Mucosa of rectum (tissue), 2 donors: ENCODE data around the gene FMN2.

Experiments used
- H3K27ac ChIP-seq, 2 donors: one replicate each; pipeline ENCODE4 v1.7.0; 2013; ENCODE audit warnings: inconsistent platforms in 2 of 2, low read depth in 2 of 2, low read length in 2 of 2
- H3K27me3 ChIP-seq, 2 donors: one replicate each; pipeline ENCODE4 v1.7.0; 2013; ENCODE audit warnings: low read length in 2 of 2; ENCODE audit not compliant: control insufficient read depth in 2 of 2, insufficient read depth in 2 of 2
- H3K36me3 ChIP-seq, 2 donors: one replicate each; pipeline ENCODE4 v1.7.0; 2013; ENCODE audit warnings: low read length in 2 of 2; ENCODE audit not compliant: control insufficient read depth in 2 of 2, insufficient read depth in 2 of 2
- H3K4me1 ChIP-seq, 2 donors: one replicate each; pipeline ENCODE4 v1.7.0; 2013; ENCODE audit warnings: low read length in 2 of 2, mild to moderate bottlenecking in 1 of 2; ENCODE audit not compliant: control insufficient read depth in 2 of 2, insufficient read depth in 2 of 2
- H3K4me3 ChIP-seq, 2 donors: one replicate each; pipeline ENCODE4 v1.7.0; 2013; ENCODE audit warnings: low read length in 2 of 2
- H3K9ac ChIP-seq, 2 donors: one replicate each; pipeline ENCODE4 v1.7.0; 2013; ENCODE audit warnings: low read length in 2 of 2, low read depth in 1 of 2, mild to moderate bottlenecking in 1 of 2
- H3K9me3 ChIP-seq, 2 donors: one replicate each; pipeline ENCODE4 v1.7.0; 2013; ENCODE audit warnings: low read length in 2 of 2; ENCODE audit not compliant: control insufficient read depth in 2 of 2
- donor health status: healthy.
- donor health status: Normal muscosa, but diverticular disease.

The FMN2 gene

DNA sequence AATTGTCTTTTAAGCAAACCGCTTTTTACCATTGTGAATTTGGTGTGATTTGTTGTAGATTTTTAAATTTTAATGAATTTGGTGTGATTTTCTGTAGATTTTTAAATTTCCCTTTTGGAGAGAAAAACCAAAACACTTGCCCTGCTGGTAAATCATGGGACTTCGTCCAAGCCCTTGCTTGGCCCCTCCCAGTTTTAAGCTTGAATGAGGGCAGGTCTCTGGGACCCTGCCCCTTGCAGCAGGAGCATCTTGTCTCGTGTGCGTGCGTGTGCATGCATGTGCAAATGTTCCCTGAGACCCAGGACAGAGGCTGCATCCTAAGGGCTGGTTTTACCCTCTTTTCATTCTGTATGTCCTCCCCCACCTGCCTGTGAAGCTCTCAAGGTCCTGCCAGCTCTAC is 271.6 kb downstream of the FMN2 start:
- no peaks in the 10 kb centered on the region for H3K9me3 ChIP-seq
- H3K9ac ChIP-seq = no peak overlapping the region
- no peaks in the 10 kb centered on the region for H3K4me1 ChIP-seq
- no peak overlapping the region for H3K27ac ChIP-seq
- H3K27me3 ChIP-seq = no peaks in the 10 kb centered on the region
- no peak overlapping the region for H3K4me3 ChIP-seq
- H3K36me3 ChIP-seq = no peaks in the 10 kb centered on the region

- H3K36me3 ChIP-seq = no peaks in the 10 kb centered on the region
- no peak overlapping the region for H3K27ac ChIP-seq
- no peak overlapping the region for H3K4me3 ChIP-seq
- H3K9ac ChIP-seq = no peak overlapping the region
- H3K9me3 ChIP-seq = no peaks in the 10 kb centered on the region
- no peaks in the 10 kb centered on the region for H3K4me1 ChIP-seq
- H3K27me3 ChIP-seq = no peaks in the 10 kb centered on the region
Observed at GRCh38 chr1:240363914-240364313, 272.2 kb downstream of the FMN2 start.

DNA sequence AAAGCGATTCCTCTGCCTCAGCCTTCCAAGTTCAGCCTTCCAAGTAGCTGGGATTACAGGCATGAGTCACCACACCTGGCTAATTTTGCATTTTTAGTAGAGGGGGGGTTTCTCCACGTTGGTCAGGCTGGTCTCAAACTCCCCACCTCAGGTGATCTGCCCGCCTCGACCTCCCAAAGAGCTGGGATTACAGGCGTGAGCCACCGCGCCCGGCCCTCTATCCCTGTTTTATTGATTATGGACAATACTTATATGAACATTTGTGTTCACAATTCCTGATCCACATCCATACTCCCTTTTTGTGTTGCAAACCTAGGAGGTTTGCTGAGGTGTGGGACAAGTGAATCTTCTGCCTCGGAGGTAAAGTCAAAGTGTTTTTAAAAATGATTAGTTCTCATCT is 275.0 kb downstream of the FMN2 start:
- no peak overlapping the region for H3K9ac ChIP-seq
- no peaks in the 10 kb centered on the region for H3K4me1 ChIP-seq
- H3K9me3 ChIP-seq = no peaks in the 10 kb centered on the region
- no peak overlapping the region for H3K27ac ChIP-seq
- no peaks in the 10 kb centered on the region for H3K27me3 ChIP-seq
- no peaks in the 10 kb centered on the region for H3K36me3 ChIP-seq
- H3K4me3 ChIP-seq = no peak overlapping the region

- Histone ChIP-seq H3K36me3 (no peaks in the 10 kb centered on the region), H3K4me3 (no peak overlapping the region), H3K9me3 (peaks cover 2 to 3% of the 10 kb centered on the region in 2 donors), H3K9ac (no peak overlapping the region), H3K4me1 (no peaks in the 10 kb centered on the region), H3K27ac (no peak overlapping the region), H3K27me3 (no peaks in the 10 kb centered on the region)
Observed at GRCh38 chr1:240385551-240385950, 293.9 kb downstream of the FMN2 start.

DNA sequence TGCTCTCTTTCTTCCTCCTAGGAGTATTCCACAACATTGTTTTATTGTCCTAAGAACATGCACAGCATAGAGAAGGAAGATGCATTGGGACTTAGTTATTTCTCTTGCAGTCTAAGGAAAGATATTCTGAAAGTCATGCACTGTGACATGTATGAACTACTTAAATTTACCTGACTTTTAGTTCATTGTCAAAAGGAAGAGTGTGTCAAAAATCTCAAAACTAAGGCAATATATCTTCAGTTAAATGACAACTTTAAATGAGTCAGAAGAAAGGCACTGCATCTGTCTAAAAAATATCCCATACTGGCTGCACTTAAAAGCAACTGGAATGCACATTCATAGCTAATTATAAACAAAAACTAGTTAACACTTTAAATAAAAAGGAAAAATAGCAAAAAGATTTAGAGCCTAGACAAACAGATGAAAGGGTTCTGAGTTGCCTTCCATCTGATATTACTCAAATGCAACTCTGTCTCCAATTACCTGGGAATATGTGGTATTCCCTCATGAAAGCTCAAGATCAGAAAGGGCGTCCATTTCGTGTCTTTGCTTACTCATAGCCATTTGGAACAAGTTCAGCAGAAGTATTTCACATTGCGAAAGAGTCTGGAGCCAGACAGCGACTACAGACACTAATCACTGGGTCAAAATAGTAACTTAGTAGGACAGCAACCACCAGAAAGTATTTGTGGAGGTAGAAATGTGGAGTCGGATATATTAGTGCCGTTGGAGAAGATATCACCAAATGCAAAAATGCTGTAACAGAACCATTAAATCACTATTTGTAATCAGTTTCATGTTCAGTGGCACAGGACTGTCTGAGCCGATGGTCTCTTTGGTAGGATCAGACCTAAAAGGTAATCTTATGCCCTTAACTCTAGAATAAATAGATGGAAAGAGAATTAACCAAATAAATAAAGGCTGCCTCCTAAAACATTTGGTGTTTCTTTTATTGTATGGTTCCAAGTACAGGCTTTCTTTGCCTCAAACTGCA is 294.6 kb downstream of the FMN2 start:
- Histone ChIP-seq H3K27me3 (no peaks in the 10 kb centered on the region), H3K36me3 (no peaks in the 10 kb centered on the region), H3K4me3 (no peak overlapping the region), H3K4me1 (no peaks in the 10 kb centered on the region), H3K9ac (no peak overlapping the region), H3K27ac (no peak overlapping the region), H3K9me3 (peaks cover 2 to 3% of the 10 kb centered on the region in 2 donors)

GRCh38 chr1:240387051-240387450 is 295.4 kb downstream of the FMN2 start:
- Histone ChIP-seq H3K4me1 (no peaks in the 10 kb centered on the region), H3K4me3 (no peak overlapping the region), H3K9me3 (no peaks in the 10 kb centered on the region), H3K36me3 (no peaks in the 10 kb centered on the region), H3K27me3 (no peaks in the 10 kb centered on the region), H3K9ac (no peak overlapping the region), H3K27ac (no peak overlapping the region)

DNA sequence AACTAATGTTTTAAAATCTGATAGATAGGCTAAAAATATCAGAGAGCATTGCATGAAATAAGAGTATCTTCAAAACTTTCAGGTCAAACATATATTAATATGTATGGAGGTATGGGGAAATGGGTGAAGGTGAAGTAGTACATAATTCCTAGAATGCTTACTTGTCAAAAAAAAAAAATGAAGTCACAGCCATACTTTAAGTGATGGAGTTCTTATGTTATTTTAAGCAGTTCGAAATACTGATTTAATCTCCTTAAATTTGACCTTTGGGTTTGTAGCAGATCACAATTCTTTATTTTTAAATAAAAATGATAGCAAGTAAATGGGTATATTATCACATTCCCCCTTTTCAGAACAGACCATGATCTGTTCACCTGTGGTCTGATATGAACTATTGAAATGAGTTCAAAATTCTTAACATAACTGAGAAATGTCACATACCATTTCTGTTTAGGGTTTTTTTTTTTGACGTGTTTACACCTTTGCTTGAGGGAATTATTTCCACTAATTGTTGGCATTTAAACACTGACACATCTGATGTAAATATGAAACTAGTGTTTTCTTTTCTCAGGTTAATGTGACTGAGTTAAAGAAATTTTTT is 300.1 kb downstream of the FMN2 start:
- no peak overlapping the region for H3K27ac ChIP-seq
- no peaks in the 10 kb centered on the region for H3K27me3 ChIP-seq
- no peak overlapping the region for H3K9ac ChIP-seq
- H3K9me3 ChIP-seq = no peaks in the 10 kb centered on the region
- no peaks in the 10 kb centered on the region for H3K36me3 ChIP-seq
- H3K4me1 ChIP-seq = no peaks in the 10 kb centered on the region
- H3K4me3 ChIP-seq = no peak overlapping the region

- H3K4me1 ChIP-seq = no peaks in the 10 kb centered on the region
- H3K4me3 ChIP-seq = no peak overlapping the region
- H3K27ac ChIP-seq = no peak overlapping the region
- no peaks in the 10 kb centered on the region for H3K9me3 ChIP-seq
- H3K36me3 ChIP-seq = no peaks in the 10 kb centered on the region
- no peaks in the 10 kb centered on the region for H3K27me3 ChIP-seq
- no peak overlapping the region for H3K9ac ChIP-seq
Observed at GRCh38 chr1:240394353-240394752, 302.7 kb downstream of the FMN2 start.

GRCh38 chr1:240395336-240395735 is 303.7 kb downstream of the FMN2 start:
- Histone ChIP-seq H3K27ac (no peak overlapping the region), H3K9me3 (no peaks in the 10 kb centered on the region), H3K4me3 (no peak overlapping the region), H3K36me3 (no peaks in the 10 kb centered on the region), H3K4me1 (no peaks in the 10 kb centered on the region), H3K27me3 (no peaks in the 10 kb centered on the region), H3K9ac (no peak overlapping the region)

- H3K4me3 ChIP-seq = no peak overlapping the region
- H3K4me1 ChIP-seq = no peaks in the 10 kb centered on the region
- H3K9ac ChIP-seq = no peak overlapping the region
- H3K9me3 ChIP-seq = no peaks in the 10 kb centered on the region
- no peak overlapping the region for H3K27ac ChIP-seq
- no peaks in the 10 kb centered on the region for H3K27me3 ChIP-seq
- H3K36me3 ChIP-seq = no peaks in the 10 kb centered on the region
Observed at GRCh38 chr1:240399381-240399780, 307.7 kb downstream of the FMN2 start.
